HEK293 (cell line): ENCODE results near the gene OR2A12.

Experiments
- CTCF ChIA-PET: fragments of 350-600 bp; formaldehyde crosslinking; extraction: SDS; loops from one replicate; lab custom pipeline; 2021; ENCODE audit warnings: antibody characterized with exemption; lab: Yijun Ruan, JAX
- POLR2A ChIA-PET: fragments of 300-600 bp; formaldehyde crosslinking; extraction: SDS; loops from one replicate; lab custom pipeline; 2020; ENCODE audit warnings: antibody characterized with exemption, inconsistent platforms; lab: Yijun Ruan, JAX
- H3K27ac ChIP-seq: fragments of 200-500 bp; sonication (Bioruptor generic); 2 replicates; pipeline ENCODE4 v1.5.1; 2014; ENCODE audit warnings: low read depth, low read length, control low read depth, inconsistent platforms; ENCODE audit errors: extremely low read depth
- H3K36me3 ChIP-seq, 2 experiments: fragments of 200-500 bp in 1 of 2; sonication (Bioruptor generic) in 1 of 2; 1 replicate in 1 of 2; 2 replicates in 1 of 2; pipeline ENCODE4 v1.5.1; 2014 to 2017; ENCODE audit warnings: inconsistent platforms in 2 of 2, low read length in 2 of 2; ENCODE audit not compliant: control insufficient read depth in 2 of 2, insufficient read depth in 1 of 2
- H3K4me1 ChIP-seq: fragments of 200-500 bp; sonication (Bioruptor generic); 2 replicates; pipeline ENCODE4 v1.5.1; 2014; ENCODE audit warnings: mild to moderate bottlenecking, low read length, inconsistent platforms; ENCODE audit not compliant: control insufficient read depth, insufficient read depth
- H3K4me3 ChIP-seq: 2 replicates; pipeline ENCODE4 v1.5.1; 2011; ENCODE audit warnings: low read depth, mild to moderate bottlenecking, control low read depth, low read length, moderate library complexity
- H3K9me3 ChIP-seq: fragments of 200-500 bp; sonication (Bioruptor generic); 2 replicates; pipeline ENCODE4 v1.5.1; 2014; ENCODE audit warnings: low read depth, low read length, inconsistent platforms; ENCODE audit not compliant: control insufficient read depth, insufficient read depth
- BCL11B ChIP-seq: fragments of 450-650 bp; formaldehyde crosslinking; IDR thresholded peaks from 2 replicates; pipeline ENCODE4 v1.5.1; 2016; ENCODE audit warnings: low read depth, missing biosample characterization, missing genetic modification characterization
- GFI1B ChIP-seq: fragments of 450-650 bp; formaldehyde crosslinking; IDR thresholded peaks from 2 replicates; pipeline ENCODE4 v1.5.1; 2016; ENCODE audit warnings: missing biosample characterization, missing genetic modification characterization
- GLIS1 ChIP-seq: fragments of 450-650 bp; formaldehyde crosslinking; IDR thresholded peaks from 2 replicates; pipeline ENCODE4 v1.5.1; 2016; ENCODE audit warnings: missing biosample characterization, missing genetic modification characterization
- MYNN ChIP-seq: fragments of 450-650 bp; formaldehyde crosslinking; IDR thresholded peaks from 2 replicates; pipeline ENCODE4 v1.5.1; 2016; ENCODE audit warnings: missing biosample characterization, missing genetic modification characterization, borderline replicate concordance
- OSR2 ChIP-seq: fragments of 450-650 bp; formaldehyde crosslinking; IDR thresholded peaks from 2 replicates; pipeline ENCODE4 v1.5.1; 2016; ENCODE audit warnings: missing biosample characterization, missing genetic modification characterization
- ZFP37 ChIP-seq: fragments of 450-650 bp; formaldehyde crosslinking; IDR thresholded peaks from 2 replicates; pipeline ENCODE4 v1.5.1; 2016; ENCODE audit warnings: missing biosample characterization, missing genetic modification characterization
- ZNF112 ChIP-seq: fragments of 450-650 bp; formaldehyde crosslinking; IDR thresholded peaks from 2 replicates; pipeline ENCODE4 v1.5.0; 2017; ENCODE audit warnings: missing biosample characterization, missing genetic modification characterization
- ZNF174 ChIP-seq: fragments of 450-650 bp; formaldehyde crosslinking; IDR thresholded peaks from 2 replicates; pipeline ENCODE4 v1.5.0; 2017; ENCODE audit warnings: missing biosample characterization, mild to moderate bottlenecking, missing genetic modification characterization
- ZNF19 ChIP-seq: fragments of 450-650 bp; formaldehyde crosslinking; IDR thresholded peaks from 2 replicates; pipeline ENCODE4; 2016; ENCODE audit warnings: missing biosample characterization, missing genetic modification characterization, low read depth
- ZNF214 ChIP-seq: fragments of 450-650 bp; formaldehyde crosslinking; IDR thresholded peaks from 2 replicates; pipeline ENCODE4 v1.5.1; 2017; ENCODE audit warnings: missing biosample characterization, mild to moderate bottlenecking, missing genetic modification characterization, borderline replicate concordance
- ZNF248 ChIP-seq: fragments of 450-650 bp; formaldehyde crosslinking; IDR thresholded peaks from 2 replicates; pipeline ENCODE4 v1.5.1; 2017; ENCODE audit warnings: missing biosample characterization, missing genetic modification characterization
- ZNF324 ChIP-seq: fragments of 450-650 bp; formaldehyde crosslinking; IDR thresholded peaks from 2 replicates; pipeline ENCODE4 v1.5.1; 2016; ENCODE audit warnings: missing biosample characterization, missing genetic modification characterization
- ZNF366 ChIP-seq: fragments of 450-650 bp; formaldehyde crosslinking; conservative IDR thresholded peaks from 2 replicates; pipeline ENCODE4 v1.5.1; 2016; ENCODE audit warnings: missing biosample characterization, missing genetic modification characterization
- ZNF37A ChIP-seq: fragments of 450-650 bp; IDR thresholded peaks from 2 replicates; pipeline ENCODE4 v1.5.1; 2018; ENCODE audit warnings: missing biosample characterization, missing genetic modification characterization
- ZNF394 ChIP-seq: fragments of 450-650 bp; formaldehyde crosslinking; IDR thresholded peaks from 2 replicates; pipeline ENCODE4 v1.5.1; 2016; ENCODE audit warnings: missing biosample characterization, missing genetic modification characterization, mild to moderate bottlenecking, moderate library complexity, borderline replicate concordance
- ZNF426 ChIP-seq: fragments of 450-650 bp; formaldehyde crosslinking; IDR thresholded peaks from 2 replicates; pipeline ENCODE4 v1.5.1; 2017; ENCODE audit warnings: missing biosample characterization, missing genetic modification characterization, mild to moderate bottlenecking, inconsistent platforms, moderate library complexity
- ZNF701 ChIP-seq: fragments of 450-650 bp; formaldehyde crosslinking; IDR thresholded peaks from 2 replicates; pipeline ENCODE4 v1.5.1; 2016; ENCODE audit warnings: missing biosample characterization, missing genetic modification characterization
- ZNF707 ChIP-seq: fragments of 450-650 bp; formaldehyde crosslinking; IDR thresholded peaks from 2 replicates; pipeline ENCODE4 v1.5.1; 2016; ENCODE audit warnings: missing biosample characterization, missing genetic modification characterization
- ZNF768 ChIP-seq: fragments of 450-650 bp; formaldehyde crosslinking; IDR thresholded peaks from 2 replicates; pipeline ENCODE4 v1.5.1; 2018; ENCODE audit warnings: missing biosample characterization, mild to moderate bottlenecking, missing genetic modification characterization
- ZSCAN16 ChIP-seq: fragments of 450-650 bp; formaldehyde crosslinking; IDR thresholded peaks from 2 replicates; pipeline ENCODE4 v1.5.1; 2016; ENCODE audit warnings: missing biosample characterization, missing genetic modification characterization
- TF ChIP-seq, protein P1 (sequence below): fragments of 450-650 bp; formaldehyde crosslinking; IDR thresholded peaks from 2 replicates; pipeline ENCODE4 v1.5.1; 2016; ENCODE audit warnings: missing biosample characterization, missing genetic modification characterization
- TF ChIP-seq, protein P2 (sequence below): fragments of 450-650 bp; formaldehyde crosslinking; IDR thresholded peaks from 2 replicates; pipeline ENCODE4 v1.5.1; 2016; ENCODE audit warnings: missing biosample characterization, missing genetic modification characterization
- TF ChIP-seq, protein P3 (sequence below): fragments of 450-650 bp; formaldehyde crosslinking; IDR thresholded peaks from 2 replicates; pipeline ENCODE4 v1.5.1; 2016; ENCODE audit warnings: missing biosample characterization, missing genetic modification characterization
- TF ChIP-seq, protein P4 (sequence below): fragments of 450-650 bp; formaldehyde crosslinking; IDR thresholded peaks from 2 replicates; pipeline ENCODE4 v1.5.1; 2016; ENCODE audit warnings: missing biosample characterization, missing genetic modification characterization

OR2A12 gene

DNA sequence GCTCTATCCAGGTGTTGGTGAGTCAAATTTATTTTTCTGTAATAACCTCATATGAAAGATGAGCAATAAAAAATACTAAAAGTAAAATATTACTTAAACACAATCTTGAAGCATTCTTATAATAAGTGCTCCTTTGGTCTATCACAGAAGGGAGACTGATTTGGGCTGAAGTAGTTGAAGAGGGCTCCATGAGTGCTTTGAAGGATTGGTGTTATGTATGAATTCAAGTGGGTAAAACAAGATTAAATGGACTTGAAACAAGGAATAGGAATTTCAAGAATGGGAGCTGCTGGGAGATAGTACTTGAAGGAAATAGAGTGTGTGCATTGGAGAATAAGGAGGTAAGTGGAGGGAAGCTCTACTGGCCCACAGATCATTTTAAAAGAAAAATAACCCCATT is 16.0 kb downstream of the OR2A12 start:
- CTCF ChIA-PET: no interaction called here
- TF ChIP-seq ZNF707 (tag by site-specific recombination): no peak
- no peak for TF ChIP-seq ZNF248 (tag by site-specific recombination)
- no peak for TF ChIP-seq ZNF394 (tag by site-specific recombination)
- no peak for TF ChIP-seq ZNF174 (tag by site-specific recombination)
- TF ChIP-seq ZNF19: no peak
- no peak for TF ChIP-seq GFI1B (tag by site-specific recombination)
- TF ChIP-seq OSR2: no peak
- TF ChIP-seq, protein P1, sequence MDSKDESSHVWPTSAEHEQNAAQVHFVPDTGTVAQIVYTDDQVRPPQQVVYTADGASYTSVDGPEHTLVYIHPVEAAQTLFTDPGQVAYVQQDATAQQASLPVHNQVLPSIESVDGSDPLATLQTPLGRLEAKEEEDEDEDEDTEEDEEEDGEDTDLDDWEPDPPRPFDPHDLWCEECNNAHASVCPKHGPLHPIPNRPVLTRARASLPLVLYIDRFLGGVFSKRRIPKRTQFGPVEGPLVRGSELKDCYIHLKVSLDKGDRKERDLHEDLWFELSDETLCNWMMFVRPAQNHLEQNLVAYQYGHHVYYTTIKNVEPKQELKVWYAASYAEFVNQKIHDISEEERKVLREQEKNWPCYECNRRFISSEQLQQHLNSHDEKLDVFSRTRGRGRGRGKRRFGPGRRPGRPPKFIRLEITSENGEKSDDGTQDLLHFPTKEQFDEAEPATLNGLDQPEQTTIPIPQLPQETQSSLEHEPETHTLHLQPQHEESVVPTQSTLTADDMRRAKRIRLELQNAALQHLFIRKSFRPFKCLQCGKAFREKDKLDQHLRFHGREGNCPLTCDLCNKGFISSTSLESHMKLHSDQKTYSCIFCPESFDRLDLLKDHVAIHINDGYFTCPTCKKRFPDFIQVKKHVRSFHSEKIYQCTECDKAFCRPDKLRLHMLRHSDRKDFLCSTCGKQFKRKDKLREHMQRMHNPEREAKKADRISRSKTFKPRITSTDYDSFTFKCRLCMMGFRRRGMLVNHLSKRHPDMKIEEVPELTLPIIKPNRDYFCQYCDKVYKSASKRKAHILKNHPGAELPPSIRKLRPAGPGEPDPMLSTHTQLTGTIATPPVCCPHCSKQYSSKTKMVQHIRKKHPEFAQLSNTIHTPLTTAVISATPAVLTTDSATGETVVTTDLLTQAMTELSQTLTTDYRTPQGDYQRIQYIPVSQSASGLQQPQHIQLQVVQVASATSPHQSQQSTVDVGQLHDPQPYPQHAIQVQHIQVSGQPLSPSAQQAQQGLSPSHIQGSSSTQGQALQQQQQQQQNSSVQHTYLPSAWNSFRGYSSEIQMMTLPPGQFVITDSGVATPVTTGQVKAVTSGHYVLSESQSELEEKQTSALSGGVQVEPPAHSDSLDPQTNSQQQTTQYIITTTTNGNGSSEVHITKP (tag by site-specific recombination): no peak
- TF ChIP-seq, protein P2, sequence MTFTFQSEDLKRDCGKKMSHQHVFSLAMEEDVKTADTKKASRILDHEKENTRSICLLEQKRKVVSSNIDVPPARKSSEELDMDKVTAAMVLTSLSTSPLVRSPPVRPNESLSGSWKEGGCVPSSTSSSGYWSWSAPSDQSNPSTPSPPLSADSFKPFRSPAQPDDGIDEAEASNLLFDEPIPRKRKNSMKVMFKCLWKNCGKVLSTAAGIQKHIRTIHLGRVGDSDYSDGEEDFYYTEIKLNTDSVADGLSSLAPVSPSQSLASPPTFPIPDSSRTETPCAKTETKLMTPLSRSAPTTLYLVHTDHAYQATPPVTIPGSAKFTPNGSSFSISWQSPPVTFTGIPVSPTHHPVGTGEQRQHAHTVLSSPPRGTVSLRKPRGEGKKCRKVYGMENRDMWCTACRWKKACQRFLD (tag by site-specific recombination): no peak
- TF ChIP-seq ZSCAN16 (tag by site-specific recombination): no peak
- TF ChIP-seq ZNF37A (tag by site-specific recombination): no peak

DNA sequence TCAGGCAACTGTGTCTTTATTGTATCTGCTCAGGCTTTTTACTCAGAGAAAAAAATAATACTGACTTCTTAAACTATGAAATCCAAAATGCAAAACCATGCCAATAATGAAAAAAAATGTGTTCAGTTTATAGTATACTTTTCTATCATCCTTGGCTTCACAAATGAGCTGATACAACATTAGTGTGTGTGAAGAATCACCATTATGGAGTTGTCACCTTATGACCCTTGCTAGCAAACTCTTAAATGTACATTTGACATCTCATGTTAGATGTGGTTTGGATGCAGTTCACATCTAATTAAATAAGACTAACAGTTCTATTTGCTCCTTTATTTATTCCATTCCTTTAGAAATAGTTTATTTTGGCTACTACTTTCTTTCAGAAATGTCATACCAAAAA is 19.1 kb downstream of the OR2A12 start:
- no peaks in the 10 kb centered on the region for H3K36me3 ChIP-seq
- no peaks in the 10 kb centered on the region for H3K4me1 ChIP-seq
- no peak overlapping the region for H3K4me3 ChIP-seq
- no peak overlapping the region for H3K27ac ChIP-seq
- POLR2A ChIA-PET: no interaction called here
- CTCF ChIA-PET: no interaction called here
- H3K9me3 ChIP-seq: no peaks in the 10 kb centered on the region
- TF ChIP-seq, protein P3, sequence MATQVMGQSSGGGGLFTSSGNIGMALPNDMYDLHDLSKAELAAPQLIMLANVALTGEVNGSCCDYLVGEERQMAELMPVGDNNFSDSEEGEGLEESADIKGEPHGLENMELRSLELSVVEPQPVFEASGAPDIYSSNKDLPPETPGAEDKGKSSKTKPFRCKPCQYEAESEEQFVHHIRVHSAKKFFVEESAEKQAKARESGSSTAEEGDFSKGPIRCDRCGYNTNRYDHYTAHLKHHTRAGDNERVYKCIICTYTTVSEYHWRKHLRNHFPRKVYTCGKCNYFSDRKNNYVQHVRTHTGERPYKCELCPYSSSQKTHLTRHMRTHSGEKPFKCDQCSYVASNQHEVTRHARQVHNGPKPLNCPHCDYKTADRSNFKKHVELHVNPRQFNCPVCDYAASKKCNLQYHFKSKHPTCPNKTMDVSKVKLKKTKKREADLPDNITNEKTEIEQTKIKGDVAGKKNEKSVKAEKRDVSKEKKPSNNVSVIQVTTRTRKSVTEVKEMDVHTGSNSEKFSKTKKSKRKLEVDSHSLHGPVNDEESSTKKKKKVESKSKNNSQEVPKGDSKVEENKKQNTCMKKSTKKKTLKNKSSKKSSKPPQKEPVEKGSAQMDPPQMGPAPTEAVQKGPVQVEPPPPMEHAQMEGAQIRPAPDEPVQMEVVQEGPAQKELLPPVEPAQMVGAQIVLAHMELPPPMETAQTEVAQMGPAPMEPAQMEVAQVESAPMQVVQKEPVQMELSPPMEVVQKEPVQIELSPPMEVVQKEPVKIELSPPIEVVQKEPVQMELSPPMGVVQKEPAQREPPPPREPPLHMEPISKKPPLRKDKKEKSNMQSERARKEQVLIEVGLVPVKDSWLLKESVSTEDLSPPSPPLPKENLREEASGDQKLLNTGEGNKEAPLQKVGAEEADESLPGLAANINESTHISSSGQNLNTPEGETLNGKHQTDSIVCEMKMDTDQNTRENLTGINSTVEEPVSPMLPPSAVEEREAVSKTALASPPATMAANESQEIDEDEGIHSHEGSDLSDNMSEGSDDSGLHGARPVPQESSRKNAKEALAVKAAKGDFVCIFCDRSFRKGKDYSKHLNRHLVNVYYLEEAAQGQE (tag by site-specific recombination): no peak
- TF ChIP-seq BCL11B (tag by site-specific recombination) (no peak), ZNF366 (tag by site-specific recombination) (no peak), ZNF324 (no peak), MYNN (tag by site-specific recombination) (no peak), ZNF768 (tag by site-specific recombination) (no peak), ZNF112 (tag by site-specific recombination) (no peak), GLIS1 (no peak), GFI1B (tag by site-specific recombination) (no peak), ZNF701 (tag by site-specific recombination) (no peak), ZNF214 (tag by site-specific recombination) (no peak), ZFP37 (no peak), ZNF426 (no peak)
- TF ChIP-seq, protein P2 (tag by site-specific recombination): no peak
- TF ChIP-seq, protein P4, sequence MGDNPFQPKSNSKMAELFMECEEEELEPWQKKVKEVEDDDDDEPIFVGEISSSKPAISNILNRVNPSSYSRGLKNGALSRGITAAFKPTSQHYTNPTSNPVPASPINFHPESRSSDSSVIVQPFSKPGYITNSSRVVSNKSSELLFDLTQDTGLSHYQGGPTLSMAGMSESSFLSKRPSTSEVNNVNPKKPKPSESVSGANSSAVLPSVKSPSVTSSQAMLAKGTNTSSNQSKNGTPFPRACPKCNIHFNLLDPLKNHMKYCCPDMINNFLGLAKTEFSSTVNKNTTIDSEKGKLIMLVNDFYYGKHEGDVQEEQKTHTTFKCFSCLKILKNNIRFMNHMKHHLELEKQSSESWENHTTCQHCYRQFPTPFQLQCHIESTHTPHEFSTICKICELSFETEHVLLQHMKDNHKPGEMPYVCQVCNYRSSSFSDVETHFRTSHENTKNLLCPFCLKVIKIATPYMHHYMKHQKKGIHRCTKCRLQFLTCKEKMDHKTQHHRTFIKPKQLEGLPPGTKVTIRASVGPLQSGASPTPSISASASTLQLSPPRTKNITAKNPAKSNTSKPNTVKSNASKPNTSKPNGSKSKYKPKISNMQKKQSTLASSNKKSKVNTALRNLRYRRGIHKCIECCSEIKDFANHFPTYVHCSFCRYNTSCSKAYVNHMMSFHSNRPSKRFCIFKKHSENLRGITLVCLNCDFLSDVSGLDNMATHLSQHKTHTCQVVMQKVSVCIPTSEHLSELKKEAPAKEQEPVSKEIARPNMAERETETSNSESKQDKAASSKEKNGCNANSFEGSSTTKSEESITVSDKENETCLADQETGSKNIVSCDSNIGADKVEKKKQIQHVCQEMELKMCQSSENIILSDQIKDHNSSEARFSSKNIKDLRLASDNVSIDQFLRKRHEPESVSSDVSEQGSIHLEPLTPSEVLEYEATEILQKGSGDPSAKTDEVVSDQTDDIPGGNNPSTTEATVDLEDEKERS (tag by site-specific recombination): no peak

More for the DNA sequence above, 16.0 kb downstream of the OR2A12 start:
- no peak overlapping the region for H3K27ac ChIP-seq
- no peaks in the 10 kb centered on the region for H3K9me3 ChIP-seq
- no peaks in the 10 kb centered on the region for H3K36me3 ChIP-seq
- POLR2A ChIA-PET: no interaction called here
- no peak overlapping the region for H3K4me3 ChIP-seq
- no peaks in the 10 kb centered on the region for H3K4me1 ChIP-seq
